GM19395 (cell line): Measurements from ENCODE around the gene CNTNAP5.

Experiments used
- ATAC-seq: cut with Tn5 transposase; IDR thresholded peaks from one replicate; pipeline ENCODE4 v1.9.1; 2021; ENCODE audit warnings: mild to moderate bottlenecking, moderate library complexity; ENCODE audit not compliant: unreplicated experiment

Gene CNTNAP5

DNA sequence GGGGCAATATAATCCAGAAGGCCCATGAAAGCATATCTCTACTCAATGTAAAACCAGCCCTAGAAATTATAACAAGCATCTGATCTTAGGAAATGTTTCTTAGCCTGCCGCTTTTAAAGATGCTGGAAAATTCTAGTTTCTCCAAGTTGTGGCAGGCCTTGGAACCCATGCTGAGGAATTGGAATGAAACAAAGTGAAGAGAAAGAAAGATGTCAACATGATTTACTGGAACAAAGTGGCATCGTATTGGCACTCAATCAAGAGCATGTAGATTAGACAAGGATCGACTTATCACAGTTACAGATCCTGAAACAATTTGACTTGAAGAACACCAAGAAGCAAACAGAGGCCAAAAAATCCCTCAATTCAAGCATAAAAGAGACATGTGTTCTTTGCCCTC is 28.7 kb downstream of the CNTNAP5 start:
- ATAC-seq, result no peak

GRCh38 chr2:124063596-124063995 is 38.5 kb downstream of the CNTNAP5 start:
- ATAC-seq, result no peak

DNA sequence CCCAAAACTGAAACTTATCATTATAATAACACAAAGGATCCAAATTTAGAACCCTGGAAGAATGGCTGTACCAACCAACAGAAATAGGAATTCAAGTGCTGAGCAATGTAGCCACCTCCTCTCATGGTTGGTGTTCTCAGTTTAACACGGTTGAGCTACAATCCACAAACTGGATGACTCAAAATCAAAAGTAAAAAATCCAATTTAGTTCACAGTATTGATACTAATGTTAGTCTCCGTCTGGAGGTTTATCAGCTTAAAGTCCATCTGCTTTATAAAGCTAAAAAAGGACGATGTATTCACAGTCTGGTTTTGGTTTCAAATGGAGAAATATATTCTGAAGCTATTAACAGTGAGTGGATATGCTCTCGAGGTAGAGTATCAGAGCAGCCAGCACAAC is 40.5 kb downstream of the CNTNAP5 start:
- no peak for ATAC-seq

DNA sequence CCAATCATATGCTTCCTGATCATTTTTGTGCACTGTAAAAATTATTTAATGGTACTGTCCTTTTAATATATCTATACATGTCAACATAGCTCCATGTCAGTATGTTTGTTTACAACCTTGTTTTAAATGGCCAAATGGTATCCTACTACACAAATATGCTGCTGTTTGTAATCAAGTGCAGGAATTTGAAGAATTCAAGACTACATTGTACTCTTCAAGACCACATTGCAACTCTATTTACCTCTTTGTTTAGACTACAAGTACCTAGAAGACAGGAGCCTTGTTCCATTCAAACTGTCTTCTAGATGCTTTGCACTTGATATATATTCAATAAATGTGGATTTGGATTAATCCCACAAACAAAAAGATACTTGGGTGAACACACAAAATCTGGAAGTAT is 41.7 kb downstream of the CNTNAP5 start:
- no peak for ATAC-seq

GRCh38 chr2:124079045-124079444 is 54.0 kb downstream of the CNTNAP5 start:
- ATAC-seq, result no peak

DNA sequence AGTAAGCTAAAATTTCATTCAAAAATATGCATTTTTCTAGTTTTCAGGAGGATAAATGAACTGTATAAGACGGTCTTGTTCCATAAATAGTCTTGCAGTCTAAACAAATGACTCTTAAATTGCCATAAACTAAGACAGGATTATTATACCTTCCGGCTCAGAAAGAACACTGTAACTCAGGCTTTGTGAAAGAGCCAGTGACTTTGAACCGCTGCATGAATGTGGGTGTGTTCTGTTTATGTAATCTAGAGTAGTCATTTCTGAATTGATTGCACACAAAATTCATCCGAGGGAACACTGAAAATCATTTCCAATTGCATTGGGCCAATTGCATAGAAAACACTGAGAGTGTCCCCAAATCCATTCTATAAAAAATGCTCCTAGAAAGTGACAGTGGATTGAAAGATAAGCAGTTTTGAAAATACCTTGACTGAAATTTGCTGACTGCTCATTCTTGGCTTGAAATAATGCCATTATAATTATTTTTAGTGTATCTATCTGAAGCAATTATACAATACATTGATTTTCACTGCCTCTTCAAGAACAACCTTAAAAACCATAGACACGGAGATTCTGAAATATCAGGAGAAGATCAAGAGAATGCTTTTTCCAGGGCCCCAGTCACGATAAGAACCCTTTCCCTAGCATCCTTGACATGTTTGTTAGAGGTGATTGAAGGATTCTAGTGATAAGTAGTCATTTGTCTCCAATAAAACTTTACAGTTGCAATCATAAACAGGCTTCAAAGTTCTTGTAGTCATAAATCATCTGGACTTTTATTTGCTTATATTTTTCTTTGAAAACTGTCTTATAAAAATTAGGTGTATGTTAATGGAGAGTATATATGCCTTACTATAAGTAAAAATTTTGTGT is 55.4 kb downstream of the CNTNAP5 start:
- ATAC-seq, result no peak

DNA sequence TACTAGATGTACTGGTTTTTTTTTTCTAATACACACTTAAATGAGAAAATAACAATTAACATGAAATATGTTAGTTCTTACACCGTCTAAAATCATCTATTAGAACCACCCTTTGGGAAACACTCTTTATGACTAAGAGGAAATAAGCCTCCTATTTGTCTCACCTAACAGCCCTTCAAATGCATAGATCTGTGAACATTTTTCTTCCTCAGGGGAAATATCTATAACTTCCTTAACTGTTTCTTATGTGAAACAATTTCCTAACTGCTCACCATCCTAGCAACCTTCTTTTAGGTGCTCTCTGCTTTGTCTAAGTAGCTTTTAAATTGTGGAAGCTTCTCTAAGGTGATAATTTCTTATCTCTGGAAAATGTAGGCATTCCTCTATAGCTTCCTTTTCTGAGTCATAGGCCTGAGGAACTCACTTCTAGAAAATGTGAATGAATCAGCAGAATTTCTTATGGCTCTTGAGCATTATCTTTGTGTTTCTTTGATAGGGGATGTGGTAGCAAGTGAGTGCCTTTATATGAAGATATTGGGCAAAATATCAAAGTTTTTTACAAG is 56.1 kb downstream of the CNTNAP5 start:
- ATAC-seq, result no peak

DNA sequence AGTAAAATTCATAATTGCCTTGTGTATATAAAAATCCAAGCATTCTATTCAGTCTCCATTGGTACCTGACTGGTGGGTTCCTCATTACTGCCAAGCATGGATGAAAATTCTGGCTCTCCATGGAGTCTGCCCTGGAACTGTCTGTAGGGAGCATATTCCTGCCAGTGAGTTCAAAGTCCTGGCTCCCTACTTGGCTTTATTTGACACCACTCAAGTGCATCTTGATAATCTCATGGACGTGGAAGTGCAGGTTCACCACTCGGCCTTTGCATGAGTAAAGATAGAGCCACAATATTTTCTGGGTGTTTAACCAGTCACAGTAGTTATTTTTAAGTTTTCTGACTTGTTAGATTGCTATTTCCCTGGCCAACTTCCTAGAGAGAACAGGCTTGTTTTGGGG is 63.5 kb downstream of the CNTNAP5 start:
- ATAC-seq, result no peak

DNA sequence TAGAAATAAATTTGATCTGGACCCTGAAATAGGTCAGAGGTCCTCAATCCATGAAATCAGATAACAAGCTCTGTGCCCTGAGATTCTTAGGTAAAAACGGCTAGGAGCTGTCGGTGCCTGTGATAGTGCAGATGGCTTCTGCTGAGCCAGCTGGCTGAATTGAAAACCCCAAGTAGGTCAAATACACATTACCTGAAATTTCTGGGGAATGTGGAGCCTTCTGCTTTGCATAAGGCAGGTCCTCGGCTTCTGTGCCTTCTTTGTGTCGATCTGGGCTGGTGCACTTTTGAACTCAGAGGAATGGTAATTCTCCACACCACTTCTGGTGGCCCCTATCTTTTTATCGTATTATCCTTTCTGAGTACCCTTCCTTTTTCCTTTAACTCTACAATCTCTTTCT is 66.6 kb downstream of the CNTNAP5 start:
- ATAC-seq, result no peak

GRCh38 chr2:124092651-124093050 is 67.6 kb downstream of the CNTNAP5 start:
- ATAC-seq, result no peak

DNA sequence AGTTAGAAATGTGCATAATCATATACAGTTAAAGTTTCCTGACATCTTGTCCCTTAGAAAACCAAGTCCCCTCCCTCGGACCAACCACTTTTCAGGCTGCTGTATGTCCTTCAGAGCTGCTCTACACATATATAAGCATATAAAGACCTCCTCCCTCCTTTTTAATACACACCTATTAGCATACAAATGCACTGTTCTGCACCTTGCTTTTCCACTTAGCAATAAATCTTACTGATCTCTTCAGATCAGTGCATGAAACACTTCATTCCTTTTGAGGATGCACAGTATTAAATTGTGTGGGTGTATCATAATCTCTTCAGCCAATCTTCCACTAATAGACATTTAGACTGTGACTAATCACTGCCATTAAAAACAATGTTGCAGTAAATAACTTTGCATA is 79.8 kb downstream of the CNTNAP5 start:
- ATAC-seq, result no peak

- ATAC-seq, result no peak
These were observed 87.1 kb downstream of the CNTNAP5 start for GRCh38 chr2:124112206-124112605.

DNA sequence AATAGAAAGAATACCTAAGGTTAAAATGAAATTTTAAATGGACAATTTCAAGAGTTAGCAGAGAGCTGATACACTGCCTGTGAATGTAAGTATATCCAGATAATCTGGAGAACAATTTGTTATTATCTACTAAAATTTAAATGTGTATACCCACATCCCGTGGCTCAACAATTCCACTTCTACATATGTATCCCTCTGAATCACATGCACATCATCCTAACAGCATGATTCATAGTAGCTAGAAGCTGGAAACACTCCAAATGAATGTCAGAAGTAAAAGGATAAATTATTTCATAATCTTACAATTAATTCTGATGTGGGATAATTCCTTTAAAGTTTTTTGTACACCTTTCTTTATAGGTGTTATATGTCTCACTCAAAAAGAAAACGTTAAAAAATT is 87.9 kb downstream of the CNTNAP5 start:
- ATAC-seq, result no peak

- no peak for ATAC-seq
These were observed 95.2 kb downstream of the CNTNAP5 start for GRCh38 chr2:124120246-124120645.

GRCh38 chr2:124121106-124121505 is 96.0 kb downstream of the CNTNAP5 start:
- ATAC-seq, result no peak

- no peak for ATAC-seq
These were observed 96.7 kb downstream of the CNTNAP5 start for GRCh38 chr2:124121760-124122275.

DNA sequence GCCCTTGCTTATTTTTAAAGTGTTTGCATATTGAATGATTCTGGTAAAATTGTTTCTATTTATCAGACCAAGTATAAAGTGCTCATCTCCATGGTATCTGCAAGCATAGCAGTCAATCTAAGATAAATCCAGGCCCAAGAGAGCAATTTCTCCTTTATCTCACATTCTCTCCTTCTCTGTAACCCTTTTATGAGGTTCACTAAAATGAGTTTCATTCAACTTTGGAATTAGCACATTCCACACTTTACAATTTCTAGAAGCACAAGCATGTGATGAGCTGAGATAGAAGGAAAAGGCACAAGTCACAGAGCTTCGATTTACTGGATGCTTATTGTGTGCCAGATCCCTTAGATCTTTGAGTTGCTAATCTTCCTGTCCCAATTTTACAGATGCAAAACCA is 97.3 kb downstream of the CNTNAP5 start:
- ATAC-seq, result no peak

- ATAC-seq, result no peak
These were observed 106.2 kb downstream of the CNTNAP5 start for GRCh38 chr2:124131276-124131675.

- no peak for ATAC-seq
These were observed 111.0 kb downstream of the CNTNAP5 start for GRCh38 chr2:124136110-124136509.

DNA sequence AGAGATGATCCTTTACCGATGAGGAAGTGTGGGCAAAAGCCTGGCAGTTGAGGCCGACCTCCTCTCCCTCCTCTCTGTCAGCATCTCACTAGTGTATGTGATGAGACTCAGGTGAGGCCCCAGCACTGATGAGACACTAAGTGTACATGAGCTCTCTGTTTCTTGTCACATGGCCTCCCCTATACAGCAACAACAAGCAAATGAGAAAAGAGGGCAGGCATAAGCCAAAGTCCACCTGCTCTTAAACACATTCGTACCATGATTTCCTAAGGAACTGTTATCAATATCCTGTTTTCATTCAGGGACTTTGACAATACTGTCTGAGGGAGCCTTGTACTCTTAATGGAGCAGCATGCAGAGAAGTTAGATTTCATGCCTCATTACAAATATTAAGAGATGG is 113.0 kb downstream of the CNTNAP5 start:
- ATAC-seq, result no peak

DNA sequence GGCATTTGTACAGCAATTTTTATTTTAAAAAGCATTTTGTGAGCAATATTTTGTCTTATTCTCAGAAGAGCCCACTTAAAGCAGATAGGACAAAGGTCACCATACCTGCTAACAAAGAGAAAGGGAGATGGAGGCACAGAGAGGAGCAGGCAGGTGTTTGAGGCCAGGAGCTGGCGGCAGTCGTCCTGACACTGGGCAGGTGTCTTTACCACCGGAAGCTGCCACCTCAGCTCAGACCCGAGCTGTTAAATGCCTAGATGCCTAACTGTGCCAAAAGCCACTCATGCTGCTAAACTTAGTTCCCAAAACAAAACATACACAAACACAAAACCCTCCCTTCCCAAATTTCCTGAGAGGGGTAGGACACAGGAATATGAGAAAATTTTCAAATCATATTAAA is 120.9 kb downstream of the CNTNAP5 start:
- no peak for ATAC-seq

- no peak for ATAC-seq
These were observed 122.5 kb downstream of the CNTNAP5 start for GRCh38 chr2:124147552-124147951.
